Articular chondrocyte of knee joint (primary cell): ENCODE data around the gene CD59. TPM values are rescaled to one million over a fixed set of nuclear protein-coding genes. Genes with fewer than 3 reads are reported as not detected.

Source experiments
- total RNA-seq: library from RNA; depleted of rRNA; stranded (reverse); fragments of >200 nt; gene quantifications from 2 replicates; pipeline ENCODE4 v1.2.3, GENCODE V29; 2012

CD59 gene
- 406 and 760 TPM in 2 replicates for total RNA-seq

GRCh38 chr11:33736148-33736812 lies at the start of gene CD59:
Gene CD59 (minus strand): TSS chr11:33736423. CDS start chr11:33722445, 13,978 bp downstream.

GRCh38 chr11:33773987-33774735 lies 37.9 kb upstream of the CD59 start, which contains the start of gene FBXO3:
Gene FBXO3 (minus strand): TSS chr11:33774520. CDS start chr11:33774497, 23 bp downstream.

GRCh38 chr11:33700502-33701271 lies 35.5 kb downstream of the CD59 start, which contains the start of gene C11orf91:
Gene C11orf91 (minus strand): TSS chr11:33700826. CDS start chr11:33700740, 86 bp downstream.

Other genes starting within 250 kb of the CD59 start
- gene C11orf91, start 35.6 kb downstream of the CD59 start, total RNA-seq = not detected in 2 replicates
- 40.6 and 45.6 TPM in 2 replicates for gene FBXO3, start 38.1 kb upstream of the CD59 start, total RNA-seq
- 0.65 and 1.7 TPM in 2 replicates for gene LMO2, start 155.7 kb upstream of the CD59 start, total RNA-seq